Measurements from ENCODE around the gene ENTPD6.
A peak's percentile ranks its signal among the peaks of the same experiment; 100 is the strongest.

ENTPD6 gene

DNA sequence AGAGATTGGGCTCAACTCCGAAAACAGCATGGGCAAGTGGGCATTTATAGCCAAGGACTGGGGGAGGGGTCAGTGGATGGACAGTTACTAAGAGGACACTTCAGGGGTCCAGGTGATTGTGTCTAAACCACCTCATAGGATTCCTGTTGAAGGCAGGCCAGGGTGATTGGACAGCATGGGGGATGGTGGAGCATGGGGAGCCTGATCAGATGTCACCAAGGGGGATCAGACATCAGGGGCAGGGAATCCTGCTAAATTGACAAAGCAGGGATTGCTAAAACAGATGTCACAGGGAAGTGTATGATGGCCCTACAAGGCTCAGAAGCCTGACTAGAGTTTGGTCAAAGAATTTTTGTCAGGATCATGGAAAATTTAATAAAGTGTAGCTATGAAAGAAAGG, 49.9 kb downstream of the ENTPD6 start:
- DNase-seq = no peak

- DNase-seq = no peak
Observed at GRCh38 chr20:25246182-25246999, 50.9 kb downstream of the ENTPD6 start.

GRCh38 chr20:25247000-25247517, 51.5 kb downstream of the ENTPD6 start:
- DNase-seq = peak; percentile 75

GRCh38 chr20:25247518-25247955, 52.0 kb downstream of the ENTPD6 start:
- peak; percentile 75 for DNase-seq

GRCh38 chr20:25247956-25248785, 52.7 kb downstream of the ENTPD6 start, which contains the start of gene PYGB:
Gene PYGB, plus strand, starts transcription at chr20:25248085. Its CDS starts 94 bp downstream, at chr20:25248179.
- DNase-seq = peak; percentile 87

- no peak for DNase-seq
Observed at GRCh38 chr20:25248786-25249172, 53.3 kb downstream of the ENTPD6 start.

DNA sequence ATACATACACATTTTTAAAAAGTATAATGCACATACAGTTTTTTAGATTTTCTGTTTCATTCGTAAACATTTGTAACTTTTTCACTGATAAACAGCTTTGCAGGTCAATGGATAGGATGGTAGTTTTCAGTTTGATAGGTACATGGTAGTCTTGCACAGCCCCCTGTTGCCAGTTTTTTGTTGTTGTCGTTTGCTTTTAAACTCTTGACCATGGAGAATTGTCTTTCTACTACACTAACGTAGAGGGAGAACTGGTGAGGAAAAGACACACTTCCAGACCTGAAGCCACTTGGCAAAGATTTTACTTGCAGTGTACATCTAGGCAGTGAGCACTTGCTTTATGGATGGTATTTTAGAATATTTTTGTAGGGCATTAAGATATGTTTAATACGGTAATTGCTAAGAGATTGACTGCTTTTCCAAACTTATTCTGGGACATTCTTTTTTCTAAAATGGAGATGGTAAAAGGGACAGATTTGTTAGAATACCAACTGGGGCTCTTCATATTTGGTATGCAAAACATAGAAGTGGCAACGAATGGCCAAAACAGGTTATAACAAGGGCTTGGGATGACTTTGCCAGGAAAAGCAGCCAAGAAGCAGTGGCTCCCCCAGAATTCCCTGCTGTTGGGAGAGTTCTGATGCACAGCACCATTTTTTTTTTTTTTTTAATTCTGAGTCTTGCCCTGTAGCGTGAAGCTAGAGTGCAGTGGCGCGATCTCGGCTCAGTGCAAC, 53.9 kb downstream of the ENTPD6 start:
- DNase-seq = no peak

DNA sequence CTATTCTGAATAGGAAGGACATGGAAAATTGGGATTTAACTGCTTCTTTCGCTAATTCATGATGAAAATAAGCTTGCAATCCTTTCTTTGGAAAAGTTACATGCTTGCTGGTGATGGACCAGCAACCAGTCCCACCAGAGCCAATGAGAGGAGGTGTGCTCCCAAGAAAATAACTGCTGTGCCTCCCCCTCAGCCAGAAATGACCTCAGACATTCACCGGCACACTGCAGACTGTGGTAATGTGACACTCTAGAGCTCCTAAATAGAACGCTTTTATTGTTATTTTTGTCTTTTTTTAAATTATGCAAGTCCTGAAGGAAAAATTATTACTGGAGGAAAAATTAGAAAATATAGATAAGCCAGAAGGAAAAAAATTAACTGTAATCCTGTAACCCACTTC, 55.0 kb downstream of the ENTPD6 start:
- no peak for DNase-seq

DNA sequence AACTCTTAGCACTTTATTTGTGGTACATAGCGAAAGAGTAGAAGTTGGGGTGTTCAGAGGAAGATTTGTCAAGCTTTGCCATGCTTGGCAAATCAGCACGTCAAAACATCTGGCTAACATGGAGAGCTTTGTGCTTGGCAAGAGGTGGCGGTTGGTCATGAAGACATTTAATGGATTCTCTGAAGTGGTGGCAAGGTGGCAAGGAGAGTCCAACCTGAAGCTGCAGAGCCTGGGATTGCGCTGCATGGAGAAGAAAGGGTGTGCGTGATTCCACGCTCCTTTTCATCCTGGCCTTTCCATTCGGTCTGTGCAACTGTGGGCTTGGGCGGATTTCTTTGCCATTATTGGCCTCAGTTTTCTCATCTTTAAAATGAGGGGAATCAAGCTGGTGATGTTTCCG, 55.5 kb downstream of the ENTPD6 start:
- DNase-seq = no peak

GRCh38 chr20:25251558-25251957, 56.0 kb downstream of the ENTPD6 start:
- no peak for DNase-seq

GRCh38 chr20:25252230-25252651, 56.7 kb downstream of the ENTPD6 start:
- DNase-seq = no peak

GRCh38 chr20:25252686-25253421, 57.3 kb downstream of the ENTPD6 start:
- peak; percentile 25 for DNase-seq

- no peak for DNase-seq
Observed at GRCh38 chr20:25253606-25254275, 58.2 kb downstream of the ENTPD6 start.

- no peak for DNase-seq
Observed at GRCh38 chr20:25254571-25254970, 59.1 kb downstream of the ENTPD6 start.

DNA sequence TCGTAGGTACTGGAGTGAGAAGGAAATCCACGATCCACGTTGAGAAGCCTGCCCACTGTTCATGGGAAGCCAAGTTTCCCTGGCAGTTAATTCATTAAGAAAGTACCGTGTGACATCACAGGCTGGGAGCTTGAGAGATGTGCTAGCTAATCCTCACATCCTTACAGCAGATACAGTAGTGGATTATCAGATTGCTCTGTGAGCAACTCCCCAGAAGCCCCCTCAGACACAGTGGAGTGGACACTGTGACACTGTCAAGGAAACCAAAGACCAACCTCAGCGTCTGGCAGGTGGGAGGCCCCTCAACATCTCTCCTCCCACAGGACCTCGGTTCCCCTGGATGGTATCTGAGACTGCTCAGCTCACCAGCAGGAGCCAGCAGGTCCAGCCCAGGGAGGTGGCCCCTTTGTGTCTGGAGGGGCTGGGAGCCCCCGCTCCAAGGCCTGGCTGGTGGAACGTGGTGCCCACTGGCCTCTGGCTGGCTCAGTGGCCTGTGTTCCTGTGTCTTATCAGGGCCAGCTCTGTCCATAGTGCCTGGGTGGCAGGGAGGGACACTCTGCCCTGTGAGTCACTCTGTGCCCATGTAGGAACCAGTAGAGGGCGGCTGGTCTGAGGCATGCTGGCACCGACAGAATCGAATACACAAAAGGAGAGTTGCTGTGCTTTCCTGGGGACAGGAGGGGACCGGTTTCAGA, 59.6 kb downstream of the ENTPD6 start:
- no peak for DNase-seq

GRCh38 chr20:25256226-25256859, 60.8 kb downstream of the ENTPD6 start:
- no peak for DNase-seq

DNA sequence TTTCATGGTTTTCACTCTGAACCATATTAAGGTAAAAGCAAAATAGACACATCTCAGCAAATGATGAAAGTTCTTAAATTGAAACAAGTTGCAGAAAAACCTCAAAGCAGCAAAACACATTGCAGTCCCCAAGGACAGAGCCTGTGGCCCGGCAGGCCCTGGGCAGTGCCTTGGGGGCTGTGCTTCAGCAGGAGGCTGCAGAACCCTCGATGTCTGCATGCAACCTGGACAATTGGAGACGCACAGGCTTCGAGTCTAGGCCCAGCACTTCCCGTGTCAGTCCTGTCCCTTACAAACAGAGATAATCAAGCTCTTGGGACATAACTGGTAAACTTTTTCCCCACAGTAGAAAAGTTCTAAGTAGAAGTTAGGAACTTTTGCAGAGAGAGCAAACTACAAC, 61.6 kb downstream of the ENTPD6 start:
- no peak for DNase-seq

GRCh38 chr20:25257756-25258475, 62.4 kb downstream of the ENTPD6 start:
- peak; percentile 82 for DNase-seq

DNA sequence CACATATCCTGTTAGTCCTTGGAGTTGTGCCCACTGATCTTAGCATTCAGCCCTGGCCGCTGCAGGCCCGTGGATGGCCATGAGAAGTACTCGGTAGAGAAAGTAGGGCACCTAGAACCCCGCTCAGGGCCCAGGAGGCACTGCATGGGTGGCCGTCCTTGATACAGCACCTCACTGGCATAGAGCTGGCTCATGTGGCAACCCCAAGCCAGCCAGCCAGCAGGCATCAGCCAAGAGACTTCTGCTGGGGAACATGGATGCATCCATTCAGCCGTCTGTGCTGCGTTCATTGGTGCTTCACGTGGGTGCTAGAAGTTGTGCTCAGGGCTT, 62.9 kb downstream of the ENTPD6 start:
- DNase-seq = no peak

GRCh38 chr20:25258828-25259227, 63.3 kb downstream of the ENTPD6 start:
- DNase-seq = no peak

Measured in NCI-H510A treated with DMSO at 0.1 percent for 48 hours (cell line).